Choroid plexus epithelial cell (primary cell): ENCODE measurements around the gene PRMT3.
"Not testable (repeated sequence)": the region's sequence is repeated elsewhere in the genome, so short reads cannot be mapped to it uniquely, and the experiment has no call there.

Source experiments
- DNase-seq: peaks from one replicate; pipeline ENCODE4 v3.0.0-alpha.2; 2010; ENCODE audit warnings: low read depth
- H3K4me3 ChIP-seq: 2 replicates; pipeline ENCODE4 v1.5.1; 2011; ENCODE audit warnings: low read depth, mild to moderate bottlenecking, control low read depth, low read length, moderate library complexity
- CTCF ChIP-seq: conservative IDR thresholded peaks from 2 replicates; pipeline ENCODE4 v1.5.1; 2011; ENCODE audit warnings: low read depth, mild to moderate bottlenecking, control low read depth, inconsistent platforms, low read length, moderate library complexity

Gene PRMT3

GRCh38 chr11:20470348-20470747 is 82.8 kb downstream of the PRMT3 start:
- no peak overlapping the region for H3K4me3 ChIP-seq
- no peak for TF ChIP-seq CTCF
- no peak for DNase-seq

DNA sequence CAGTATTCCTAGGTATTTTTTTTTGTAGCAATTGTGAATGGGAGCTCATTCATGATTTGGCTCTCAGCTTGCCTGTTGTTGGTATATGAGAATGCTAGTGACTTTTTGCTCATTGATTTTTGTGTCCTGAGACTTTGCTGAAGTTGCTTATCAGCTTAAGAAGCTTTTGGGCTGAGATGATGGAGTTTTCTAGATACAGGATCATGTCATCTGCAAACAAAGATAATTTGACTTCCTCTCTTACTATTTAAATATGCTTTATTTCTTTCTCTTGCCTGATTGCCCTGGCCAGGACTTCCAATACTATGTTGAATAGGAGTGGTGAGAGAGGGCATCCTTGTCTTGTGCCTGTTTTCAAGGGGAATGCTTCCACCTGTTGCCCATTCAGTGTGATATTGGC is 84.4 kb downstream of the PRMT3 start:
- DNase-seq: not testable (repeated sequence)

GRCh38 chr11:20474176-20474881 is 86.8 kb downstream of the PRMT3 start:
- DNase-seq: no peak
- no peak for TF ChIP-seq CTCF
- H3K4me3 ChIP-seq: no peak overlapping the region

More for the DNA sequence above, 84.4 kb downstream of the PRMT3 start:
- not testable (repeated sequence) for H3K4me3 ChIP-seq

DNA sequence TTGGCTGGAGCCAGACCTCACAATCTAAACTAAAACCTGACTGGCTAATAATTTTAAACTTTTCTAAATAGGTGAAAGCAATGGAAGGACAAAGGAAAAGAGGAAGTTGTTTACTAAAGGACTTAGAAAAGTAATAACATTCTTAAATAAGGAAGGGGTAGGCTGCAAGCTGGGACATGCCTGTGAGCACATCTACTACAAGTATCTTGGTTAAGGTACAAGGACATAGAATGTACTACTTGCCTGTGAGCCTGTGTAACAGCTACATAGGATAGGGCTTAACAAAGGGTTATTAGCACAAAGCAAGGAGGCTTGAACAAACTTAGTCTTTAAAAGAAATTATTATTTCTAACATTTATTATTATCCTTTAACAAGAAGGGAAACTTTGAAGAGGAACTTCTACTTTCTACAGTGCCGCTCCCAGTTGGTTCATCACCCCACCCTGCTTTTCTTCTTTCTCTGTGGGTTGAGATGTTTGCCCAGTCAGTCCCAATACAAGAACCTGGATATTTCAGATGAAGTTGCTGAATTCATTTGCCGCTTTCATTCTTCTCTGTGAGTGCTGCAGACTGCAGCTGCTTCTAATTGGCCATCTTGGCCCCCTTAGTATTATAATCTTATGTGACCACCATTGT is 87.5 kb downstream of the PRMT3 start:
- no peak overlapping the region for H3K4me3 ChIP-seq
- no peak for TF ChIP-seq CTCF
- no peak for DNase-seq

DNA sequence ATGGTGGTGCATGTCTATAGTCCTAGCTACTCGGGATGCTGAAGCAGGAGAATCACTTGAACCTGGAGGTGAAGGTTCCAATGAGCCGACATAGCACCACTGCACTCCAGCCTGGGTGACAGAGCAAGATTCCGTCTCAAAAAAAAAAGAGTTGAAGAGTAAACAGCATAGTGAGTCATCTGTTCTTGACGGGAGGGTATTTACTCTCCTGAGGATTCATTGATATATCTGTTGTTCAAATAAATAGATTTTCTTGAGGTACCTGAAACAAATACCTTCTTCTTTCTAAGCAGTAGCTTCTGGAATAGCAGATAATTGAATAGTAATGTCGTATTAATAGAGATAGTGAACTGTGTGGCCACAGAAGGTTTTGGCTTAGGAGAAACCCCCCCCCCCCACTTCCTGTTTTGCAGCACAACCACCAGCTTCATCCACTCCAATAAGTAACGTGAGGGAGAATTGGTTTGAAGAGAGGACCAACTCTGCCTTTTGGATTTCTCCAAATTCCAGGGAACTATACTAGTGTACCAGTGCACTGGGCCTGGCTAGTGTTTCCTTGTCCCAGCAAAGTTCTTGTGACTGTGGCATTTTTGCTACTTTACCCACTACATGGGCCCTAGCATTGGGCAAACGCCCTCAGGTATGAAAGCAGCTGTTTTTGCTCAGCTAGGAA is 90.0 kb downstream of the PRMT3 start:
- TF ChIP-seq CTCF: no peak
- DNase-seq: peak; percentile 15
- no peak overlapping the region for H3K4me3 ChIP-seq

GRCh38 chr11:20479513-20479912 is 92.0 kb downstream of the PRMT3 start:
- TF ChIP-seq CTCF: no peak
- DNase-seq: no peak
- no peak overlapping the region for H3K4me3 ChIP-seq

GRCh38 chr11:20483931-20484330 is 96.4 kb downstream of the PRMT3 start:
- TF ChIP-seq CTCF: no peak
- no peak overlapping the region for H3K4me3 ChIP-seq
- DNase-seq: no peak

- DNase-seq, H3K4me3 ChIP-seq: not testable (repeated sequence)
These were observed 96.9 kb downstream of the PRMT3 start for GRCh38 chr11:20484416-20484815.
